IMR-90 (cell line): ENCODE data around the gene SMG1. TPM values are rescaled to one million over a fixed set of nuclear protein-coding genes. Genes with fewer than 3 reads are reported as not detected.

Source experiments
- ATAC-seq: fragments of 200-7000 bp; cut with Tn5 transposase; 2 replicates; pipeline ENCODE4 v1.9.1; 2020; ENCODE audit warnings: low read depth, mild to moderate bottlenecking, moderate library complexity
- BruUV-seq: library from RNA; stranded (reverse); fragments of 400-500 nt; replicated peaks from 2 replicates; lab custom pipeline; 2021; lab: Mats Ljungman, UMichigan
- CTCF ChIA-PET: fragments of 300-600 bp; formaldehyde crosslinking; extraction: SDS; loops from one replicate; lab custom pipeline; 2021; ENCODE audit warnings: antibody characterized with exemption; lab: Yijun Ruan, JAX
- POLR2A ChIA-PET: fragments of 300-600 bp; sonication (Branson Sonifier 250); formaldehyde crosslinking; loops from one replicate; lab custom pipeline; 2022; ENCODE audit warnings: antibody characterized with exemption; ENCODE audit not compliant: unreplicated experiment; lab: Charles Lee
- DNase-seq: peaks from one replicate; pipeline ENCODE4 v3.0.0; 2013
- H2AFZ ChIP-seq: replicated peaks from 2 replicates; pipeline ENCODE3; 2013; ENCODE audit warnings: low read length, mild to moderate bottlenecking; ENCODE audit not compliant: poor library complexity
- H2AK5ac ChIP-seq: 2 replicates; pipeline ENCODE4 v1.6.1; 2013; ENCODE audit warnings: low read depth, low read length, inconsistent platforms
- H2AK9ac ChIP-seq: replicated peaks from 2 replicates; pipeline ENCODE3; 2013; ENCODE audit warnings: mild to moderate bottlenecking, low read depth, low read length, moderate library complexity; ENCODE audit not compliant: poor library complexity
- H2BK120ac ChIP-seq: 2 replicates; pipeline ENCODE4 v1.6.1; 2013; ENCODE audit warnings: low read depth, low read length, inconsistent platforms
- H2BK15ac ChIP-seq: 3 replicates; pipeline ENCODE4 v1.6.1; 2013; ENCODE audit warnings: low read depth, low read length, inconsistent platforms
- H2BK20ac ChIP-seq: 2 replicates; pipeline ENCODE4 v1.6.1; 2013; ENCODE audit warnings: low read depth, mild to moderate bottlenecking, inconsistent platforms, low read length, moderate library complexity
- H2BK5ac ChIP-seq: 2 replicates; pipeline ENCODE4 v1.6.1; 2013; ENCODE audit warnings: mild to moderate bottlenecking, low read depth, low read length, inconsistent platforms; ENCODE audit not compliant: poor library complexity, severe bottlenecking
- H3K14ac ChIP-seq: replicated peaks from 2 replicates; pipeline ENCODE4 v1.6.1; 2013; ENCODE audit warnings: low read depth, low read length, inconsistent platforms
- H3K18ac ChIP-seq: 2 replicates; pipeline ENCODE4 v1.6.1; 2013; ENCODE audit warnings: low read depth, low read length, control low read depth
- H3K23ac ChIP-seq: 2 replicates; pipeline ENCODE4 v1.6.1; 2013; ENCODE audit warnings: low read depth, low read length, inconsistent platforms
- H3K27ac ChIP-seq: 2 replicates; pipeline ENCODE4 v1.5.1; 2013; ENCODE audit warnings: mild to moderate bottlenecking, control low read depth, low read length; ENCODE audit not compliant: insufficient read depth
- H3K27me3 ChIP-seq: 2 replicates; pipeline ENCODE4 v1.6.1; 2013; ENCODE audit warnings: low read length; ENCODE audit not compliant: control insufficient read depth, insufficient read depth
- H3K36me3 ChIP-seq: 2 replicates; pipeline ENCODE4 v1.6.1; 2013; ENCODE audit warnings: low read length, mixed read lengths; ENCODE audit not compliant: control insufficient read depth, insufficient read depth
- H3K4ac ChIP-seq: 2 replicates; pipeline ENCODE4 v1.6.1; 2013; ENCODE audit warnings: low read depth, low read length, inconsistent platforms
- H3K4me1 ChIP-seq: 2 replicates; pipeline ENCODE4 v1.6.1; 2013; ENCODE audit warnings: low read length, mixed read lengths; ENCODE audit not compliant: control insufficient read depth, insufficient read depth
- H3K4me2 ChIP-seq: 2 replicates; pipeline ENCODE4 v1.6.1; 2013; ENCODE audit warnings: low read depth, mild to moderate bottlenecking, control low read depth, low read length, moderate library complexity
- H3K4me3 ChIP-seq: 2 replicates; pipeline ENCODE4 v1.5.1; 2013; ENCODE audit warnings: low read depth, mild to moderate bottlenecking, control low read depth, low read length, moderate library complexity; ENCODE audit not compliant: insufficient read depth
- H3K56ac ChIP-seq: 2 replicates; pipeline ENCODE4 v1.6.1; 2013; ENCODE audit warnings: low read length, inconsistent platforms; ENCODE audit not compliant: insufficient read depth; ENCODE audit errors: extremely low read depth
- H3K79me1 ChIP-seq, 2 experiments: 2 replicates each; pipeline ENCODE4 v1.6.1; 2013; ENCODE audit warnings: low read length in 2 of 2, inconsistent platforms in 1 of 2, low read depth in 1 of 2
- H3K9ac ChIP-seq: 2 replicates; pipeline ENCODE4 v1.6.1; 2013; ENCODE audit warnings: low read depth, low read length, control low read depth
- H3K9me1 ChIP-seq: 2 replicates; pipeline ENCODE4 v1.6.1; 2013; ENCODE audit warnings: low read length, inconsistent platforms; ENCODE audit not compliant: insufficient read depth
- H3K9me3 ChIP-seq: 2 replicates; pipeline ENCODE4 v1.6.1; 2013; ENCODE audit warnings: low read length; ENCODE audit not compliant: control insufficient read depth, insufficient read depth
- H4K20me1 ChIP-seq: 2 replicates; pipeline ENCODE4 v1.6.1; 2013; ENCODE audit warnings: low read length, inconsistent platforms; ENCODE audit not compliant: insufficient read depth
- H4K5ac ChIP-seq: 2 replicates; pipeline ENCODE4 v1.6.1; 2013; ENCODE audit warnings: mild to moderate bottlenecking, low read depth, low read length, control low read depth
- H4K8ac ChIP-seq, 2 experiments: 2 replicates each; pipeline ENCODE4 v1.6.1; 2013; ENCODE audit warnings: low read depth in 2 of 2, low read length in 2 of 2, control low read depth in 1 of 2, inconsistent platforms in 1 of 2
- H4K91ac ChIP-seq: 2 replicates; pipeline ENCODE4 v1.6.1; 2013; ENCODE audit warnings: low read depth, low read length, inconsistent platforms; ENCODE audit not compliant: insufficient read depth
- MAFK ChIP-seq: IDR thresholded peaks from 2 replicates; pipeline ENCODE4 v1.6.1; 2012; ENCODE audit warnings: low read depth, low read length, improper control_type of control experiment
- MXI1 ChIP-seq: IDR thresholded peaks from 2 replicates; pipeline ENCODE4 v1.6.1; 2012; ENCODE audit warnings: low read depth, mild to moderate bottlenecking, low read length, moderate library complexity, borderline replicate concordance
- RAD21 ChIP-seq: IDR thresholded peaks from 2 replicates; pipeline ENCODE4 v1.6.1; 2012; ENCODE audit warnings: low read length, improper control_type of control experiment
- dilution Hi-C: fragments of 300-500 bp; cut with HindIII; formaldehyde crosslinking; loops from one replicate; pipeline ENCODE4 v1.14.3; 2018; ENCODE audit warnings: low sequenced_read_pairs; ENCODE audit not compliant: unreplicated experiment
- in situ Hi-C: fragments of 300-500 bp; cut with MboI; formaldehyde crosslinking; loops from 3 replicates; pipeline ENCODE4 v1.14.3; 2019; ENCODE audit warnings: low sequenced_read_pairs, inconsistent platforms, mixed read lengths
- intact Hi-C: fragments of 100-400 bp; cut with micrococcal nuclease; formaldehyde crosslinking; loops from 2 replicates; pipeline ENCODE4 v1.10.0; 2022
- polyA plus RNA-seq, 3 experiments: library from polyadenylated mRNA; depleted of rRNA; stranded (reverse); fragments of >200 nt; gene quantifications; 2 replicates each; pipeline ENCODE4 v1.2.3, GENCODE V29; 2012; ENCODE audit warnings: low replicate concordance in 1 of 3
- total RNA-seq: library from RNA; depleted of rRNA; stranded (reverse); fragments of >200 nt; gene quantifications from 2 replicates; pipeline ENCODE4 v1.2.3, GENCODE V29; 2012
- TF ChIP-seq, protein P1 (sequence below): conservative IDR thresholded peaks from 2 replicates; pipeline ENCODE4 v1.5.1; 2012; ENCODE audit warnings: mild to moderate bottlenecking, low read depth, low read length, improper control_type of control experiment
- TF ChIP-seq, protein P2 (sequence below): fragments of 150-350 bp; IDR thresholded peaks from 2 replicates; pipeline ENCODE4 v1.6.1; 2016; ENCODE audit warnings: low read depth, mild to moderate bottlenecking, low read length, moderate library complexity, borderline replicate concordance

Gene SMG1
- total and polyA plus RNA-seq, 2 of the 4 experiments (the other 2 are of a cell fraction): 13.4 to 53.8 TPM

DNA sequence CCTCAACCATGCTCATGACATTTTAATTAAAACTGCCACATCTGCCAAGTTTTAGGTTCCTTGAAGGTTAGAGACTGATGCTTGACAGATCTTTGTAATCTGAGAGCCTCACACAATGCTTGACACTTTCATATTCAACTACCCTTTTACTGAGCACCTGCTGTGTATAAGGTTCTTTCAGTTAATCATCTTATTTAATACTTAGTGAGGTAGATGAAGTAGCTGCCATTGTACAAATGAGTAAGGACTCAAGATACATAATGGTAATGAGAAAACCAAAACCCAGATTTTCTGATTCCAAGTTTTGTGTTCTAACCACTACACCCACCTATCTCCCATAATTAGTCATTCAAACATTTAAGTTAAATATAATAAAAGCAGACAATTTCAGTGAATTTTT, 89.5 kb downstream of the SMG1 start:
- Histone ChIP-seq H3K14ac (no peak overlapping the region), H3K36me3 (peaks cover 60% of the 10 kb centered on the region)

More for the DNA sequence above, 89.5 kb downstream of the SMG1 start:
- Histone ChIP-seq H2AK9ac (no peak overlapping the region), H2BK15ac (no peak overlapping the region), H3K23ac (no peak overlapping the region), H3K4ac (no peak overlapping the region), H3K4me1 (no peaks in the 10 kb centered on the region), H3K79me1 (peaks cover 6 to 9% of the 10 kb centered on the region in 2 experiments; a peak in 2 of 4 replicates), H3K9ac (no peak overlapping the region), H2BK5ac (no peak overlapping the region), H3K56ac (no peak overlapping the region), H2AFZ (no peak overlapping the region), H3K27me3 (no peaks in the 10 kb centered on the region), H2BK120ac (no peak overlapping the region), H4K20me1 (no peaks in the 10 kb centered on the region), H2AK5ac (no peak overlapping the region), H4K5ac (no peak overlapping the region), H4K8ac (no peak overlapping the region), H3K9me1 (no peaks in the 10 kb centered on the region; the same call in 1 of the 2 replicates), H3K18ac (no peak overlapping the region), H3K27ac (no peak overlapping the region), H3K4me3 (no peak overlapping the region), H3K9me3 (no peaks in the 10 kb centered on the region), H2BK20ac (no peak overlapping the region), H4K91ac (no peak overlapping the region), H3K4me2 (no peak overlapping the region)
- in situ Hi-C loops: no loop called here
- CTCF ChIA-PET: no interaction called here
- dilution Hi-C loops: no loop called here
- no peak for ATAC-seq
- DNase-seq: no peak
- POLR2A ChIA-PET: no interaction called here
- BruUV-seq: no TSS peak
- intact Hi-C loops: no loop called here
- TF ChIP-seq, protein P1, sequence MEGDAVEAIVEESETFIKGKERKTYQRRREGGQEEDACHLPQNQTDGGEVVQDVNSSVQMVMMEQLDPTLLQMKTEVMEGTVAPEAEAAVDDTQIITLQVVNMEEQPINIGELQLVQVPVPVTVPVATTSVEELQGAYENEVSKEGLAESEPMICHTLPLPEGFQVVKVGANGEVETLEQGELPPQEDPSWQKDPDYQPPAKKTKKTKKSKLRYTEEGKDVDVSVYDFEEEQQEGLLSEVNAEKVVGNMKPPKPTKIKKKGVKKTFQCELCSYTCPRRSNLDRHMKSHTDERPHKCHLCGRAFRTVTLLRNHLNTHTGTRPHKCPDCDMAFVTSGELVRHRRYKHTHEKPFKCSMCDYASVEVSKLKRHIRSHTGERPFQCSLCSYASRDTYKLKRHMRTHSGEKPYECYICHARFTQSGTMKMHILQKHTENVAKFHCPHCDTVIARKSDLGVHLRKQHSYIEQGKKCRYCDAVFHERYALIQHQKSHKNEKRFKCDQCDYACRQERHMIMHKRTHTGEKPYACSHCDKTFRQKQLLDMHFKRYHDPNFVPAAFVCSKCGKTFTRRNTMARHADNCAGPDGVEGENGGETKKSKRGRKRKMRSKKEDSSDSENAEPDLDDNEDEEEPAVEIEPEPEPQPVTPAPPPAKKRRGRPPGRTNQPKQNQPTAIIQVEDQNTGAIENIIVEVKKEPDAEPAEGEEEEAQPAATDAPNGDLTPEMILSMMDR: no peak
- TF ChIP-seq RAD21: no peak
- TF ChIP-seq MXI1: no peak
- TF ChIP-seq, protein P2, sequence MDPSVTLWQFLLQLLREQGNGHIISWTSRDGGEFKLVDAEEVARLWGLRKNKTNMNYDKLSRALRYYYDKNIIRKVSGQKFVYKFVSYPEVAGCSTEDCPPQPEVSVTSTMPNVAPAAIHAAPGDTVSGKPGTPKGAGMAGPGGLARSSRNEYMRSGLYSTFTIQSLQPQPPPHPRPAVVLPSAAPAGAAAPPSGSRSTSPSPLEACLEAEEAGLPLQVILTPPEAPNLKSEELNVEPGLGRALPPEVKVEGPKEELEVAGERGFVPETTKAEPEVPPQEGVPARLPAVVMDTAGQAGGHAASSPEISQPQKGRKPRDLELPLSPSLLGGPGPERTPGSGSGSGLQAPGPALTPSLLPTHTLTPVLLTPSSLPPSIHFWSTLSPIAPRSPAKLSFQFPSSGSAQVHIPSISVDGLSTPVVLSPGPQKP: no peak
- TF ChIP-seq MAFK: no peak
